GM04503 (cell line): ENCODE results near the gene NDUFB10.
"Not testable (repeated sequence)": the region's sequence is repeated elsewhere in the genome, so short reads cannot be mapped to it uniquely, and the experiment has no call there.

Source experiments
- DNase-seq: peaks from one replicate; pipeline ENCODE4 v3.0.0-alpha.2; 2012; ENCODE audit warnings: low read depth

Gene NDUFB10

GRCh38 chr16:1924095-1924494 is 35.2 kb upstream of the NDUFB10 start:
- no peak for DNase-seq

- DNase-seq, result no peak
These were observed 33.1 kb upstream of the NDUFB10 start for GRCh38 chr16:1926271-1926670.

DNA sequence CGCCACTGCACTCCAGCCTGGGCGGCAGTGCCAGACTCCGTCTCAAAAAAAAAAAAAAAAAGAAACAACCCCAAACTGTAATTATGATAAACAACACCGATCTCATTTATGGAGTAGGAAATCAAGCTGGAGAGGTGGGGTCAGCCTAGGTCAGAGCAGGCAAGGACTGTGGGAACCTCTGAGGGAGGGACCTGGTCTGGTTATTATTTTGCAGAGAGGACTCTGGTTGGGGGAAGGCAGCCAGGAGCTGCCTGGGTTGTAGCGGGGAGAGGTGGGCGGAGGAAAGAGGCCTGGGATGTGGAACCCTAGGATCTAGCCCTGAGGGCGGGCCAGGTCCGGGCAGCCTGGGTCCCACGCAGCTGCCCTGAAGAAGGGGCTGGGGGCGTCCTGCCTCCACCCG is 30.2 kb upstream of the NDUFB10 start:
- DNase-seq, result no peak

- DNase-seq, result no peak
These were observed 29.6 kb upstream of the NDUFB10 start for GRCh38 chr16:1929578-1930337.

- DNase-seq, result no peak
These were observed 29.0 kb upstream of the NDUFB10 start for GRCh38 chr16:1930338-1930720.

- DNase-seq, result no peak
These were observed 27.0 kb upstream of the NDUFB10 start for GRCh38 chr16:1932050-1933028.

DNA sequence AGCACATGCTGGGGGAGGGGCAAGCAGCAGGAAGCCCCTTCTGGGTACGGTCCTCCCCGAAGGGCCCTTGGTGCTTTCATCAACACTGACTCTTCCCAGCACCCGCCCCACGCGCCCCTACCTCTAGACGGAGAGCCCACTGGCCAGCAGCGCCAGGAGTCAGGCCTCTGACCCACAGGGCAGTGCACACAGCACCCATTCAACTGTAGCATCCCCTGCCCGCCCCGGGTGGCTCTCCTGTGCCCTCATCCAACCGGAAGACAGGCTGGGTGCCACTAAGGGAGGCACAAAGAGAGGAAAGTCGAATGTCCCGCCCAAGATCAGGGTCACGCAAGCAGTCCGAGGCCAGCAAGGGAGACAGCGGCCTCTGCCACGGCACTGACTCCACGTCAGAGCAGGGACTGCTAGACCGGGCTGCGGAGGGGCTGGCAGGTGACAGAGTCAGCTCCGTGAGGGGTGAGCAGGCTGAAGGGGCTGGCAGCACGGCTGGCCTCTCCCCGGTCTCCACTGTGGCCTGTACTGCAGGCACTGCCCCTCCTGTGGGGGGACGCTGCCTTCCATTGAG is 26.2 kb upstream of the NDUFB10 start:
- no peak for DNase-seq

- no peak for DNase-seq
These were observed 22.3 kb upstream of the NDUFB10 start for GRCh38 chr16:1936945-1937479.

GRCh38 chr16:1938316-1938715 is 21.0 kb upstream of the NDUFB10 start:
- DNase-seq, result no peak

- no peak for DNase-seq
These were observed 20.4 kb upstream of the NDUFB10 start for GRCh38 chr16:1938910-1939309.

- DNase-seq, result not testable (repeated sequence)
These were observed 19.5 kb upstream of the NDUFB10 start for GRCh38 chr16:1939833-1940232.

DNA sequence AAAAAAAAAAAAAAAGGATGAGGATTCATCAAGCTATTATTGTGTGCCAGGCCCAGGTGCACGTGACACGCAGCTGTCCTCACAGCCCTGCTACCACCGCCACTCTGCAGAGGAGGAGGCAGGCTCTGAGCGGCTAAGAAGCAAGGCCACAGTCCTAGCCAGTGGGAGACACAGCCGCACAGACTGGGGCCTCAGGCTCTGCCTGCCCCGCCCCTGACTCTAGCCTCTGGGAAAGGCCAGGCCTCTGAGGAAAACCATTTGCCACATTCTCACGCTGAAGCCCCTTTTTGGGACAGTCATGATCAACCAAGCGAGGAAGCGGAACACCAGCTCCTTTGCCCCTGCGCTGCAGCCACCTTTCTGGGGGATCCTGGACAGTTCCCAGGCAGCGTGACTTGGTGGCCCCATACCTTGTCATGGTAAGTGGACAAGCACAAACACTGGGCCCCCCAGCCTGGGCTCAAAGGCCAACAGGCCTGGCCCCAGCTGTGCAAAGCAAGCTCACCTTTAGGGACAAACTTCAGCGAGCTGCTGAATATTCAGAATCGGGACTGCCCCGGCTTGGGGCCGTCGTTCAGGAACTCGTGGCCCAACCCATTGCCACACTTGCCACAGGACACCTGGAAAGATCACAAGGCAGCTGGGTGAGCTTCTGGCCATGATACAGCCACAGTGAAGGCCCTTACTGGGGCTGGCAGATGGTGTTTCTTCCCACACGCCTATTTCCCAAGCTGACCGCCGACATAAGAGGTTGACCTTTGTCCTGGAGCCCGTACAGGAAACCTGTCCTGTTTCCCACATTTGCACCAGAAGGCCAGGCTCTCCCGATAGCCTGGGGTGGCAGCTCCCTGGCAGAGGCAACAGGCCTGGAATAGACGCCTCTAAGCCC is 18.8 kb upstream of the NDUFB10 start:
- DNase-seq, result no peak

DNA sequence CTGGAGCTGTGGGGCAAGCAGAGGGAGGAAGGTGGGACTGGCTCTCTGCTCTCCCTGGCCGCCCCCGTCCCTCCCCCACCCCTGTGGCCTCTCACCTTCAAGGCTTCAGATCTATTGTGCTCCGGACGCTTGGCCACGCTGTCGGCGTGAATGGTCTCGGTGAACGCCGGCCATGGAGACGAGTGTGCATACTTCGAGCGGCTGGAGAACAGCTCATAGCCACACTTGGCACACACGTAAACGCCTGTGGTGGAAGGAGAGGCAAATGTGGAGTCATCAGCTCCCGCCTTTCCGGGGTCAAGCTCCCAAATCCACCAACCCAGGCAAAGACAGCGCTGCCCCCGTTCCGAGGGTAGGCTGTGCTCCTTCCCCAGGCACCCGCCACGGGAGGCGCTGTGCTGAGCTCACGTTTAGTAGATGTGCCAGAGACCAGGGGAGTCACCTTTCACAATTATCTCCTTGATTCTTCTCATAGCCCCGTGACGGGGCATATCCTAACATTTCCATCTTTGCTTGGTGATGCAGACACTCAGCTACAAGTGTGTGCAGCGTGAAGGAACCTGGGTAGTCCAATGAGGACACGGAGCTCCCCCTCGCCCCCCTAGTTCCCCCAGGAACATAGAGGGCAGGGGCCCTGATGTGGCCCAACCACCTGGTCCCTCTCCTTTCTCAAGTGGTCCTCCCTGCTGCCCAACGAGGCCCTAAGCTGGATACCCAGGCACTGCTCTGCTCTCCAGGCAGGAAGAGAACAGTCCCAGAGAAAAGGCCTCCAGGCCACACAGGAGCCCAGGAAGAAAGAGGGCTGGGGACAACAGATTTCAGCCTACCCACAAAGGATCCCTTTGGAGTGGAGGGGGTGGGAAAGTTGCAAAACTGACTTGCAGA is 17.9 kb upstream of the NDUFB10 start:
- no peak for DNase-seq

GRCh38 chr16:1942047-1942809 is 17.1 kb upstream of the NDUFB10 start:
- no peak for DNase-seq

GRCh38 chr16:1942810-1943726 is 16.3 kb upstream of the NDUFB10 start, which contains the start of gene MSRB1:
Gene MSRB1, minus strand, starts transcription at chr16:1943199. Its CDS starts 43 bp downstream, at chr16:1943156.
- DNase-seq, result peak; percentile 80

GRCh38 chr16:1944612-1945199 is 14.6 kb upstream of the NDUFB10 start:
- DNase-seq, result no peak

- no peak for DNase-seq
These were observed 13.6 kb upstream of the NDUFB10 start for GRCh38 chr16:1945559-1946391.
